K562 (cell line): Measurements from ENCODE around the gene GFRA4. TPM values are rescaled to one million over a fixed set of nuclear protein-coding genes. Genes with fewer than 3 reads are reported as not detected.

ENCODE experiments used
- ATAC-seq: fragments of 200-7000 bp; cut with Tn5 transposase; 3 replicates; pipeline ENCODE4 v1.9.1; 2020; ENCODE audit warnings: moderate library complexity
- BruUV-seq: library from RNA; stranded (reverse); fragments of 400-500 nt; replicated peaks from 2 replicates; lab custom pipeline; 2021; lab: Mats Ljungman, UMichigan
- CTCF ChIA-PET: fragments of 300-600 bp; formaldehyde crosslinking; extraction: SDS; loops from one replicate; lab custom pipeline; 2021; ENCODE audit warnings: low intra/inter-chr PET ratio; lab: Yijun Ruan, JAX
- POLR2A ChIA-PET: fragments of 300-600, 350-650 bp; sonication (Branson Sonifier 250); formaldehyde crosslinking; extraction: SDS; loops from one replicate; lab custom pipeline; 2021; ENCODE audit warnings: antibody characterized with exemption, inconsistent platforms; lab: Yijun Ruan, JAX
- DNase-seq, 4 experiments: peaks; one replicate each; pipeline versions ENCODE4 v3.0.0 to v3.0.0-alpha.2; 2011 to 2018; ENCODE audit warnings: low spot score in 3 of 4, mixed read lengths in 3 of 4; ENCODE audit errors: extremely low read depth in 1 of 4
- FAIRE-seq: peaks from 2 replicates; lab custom pipeline; 2011; peaks lifted over from hg19 to GRCh38; lab: Jason Lieb, UNC
- H2AFZ ChIP-seq: 2 replicates; pipeline ENCODE4 v1.6.0; 2011; ENCODE audit warnings: low read depth, low read length, control low read depth, inconsistent platforms
- H3K27ac ChIP-seq: fragments of 200-600 bp; 3 replicates; pipeline ENCODE4 v1.8.0; 2011; ENCODE audit warnings: low read depth, mild to moderate bottlenecking, control low read depth, inconsistent platforms, low read length, moderate library complexity, mixed read lengths; ENCODE audit errors: extremely low read depth
- H3K27me3 ChIP-seq, 2 experiments: fragments of 300-600 bp in 1 of 2; 2 replicates in 1 of 2; 3 replicates in 1 of 2; pipeline versions ENCODE4 v1.6.0 to v1.8.0; 2011; ENCODE audit warnings: inconsistent platforms in 2 of 2, low read length in 2 of 2, mild to moderate bottlenecking in 1 of 2, mixed read lengths in 1 of 2, moderate library complexity in 1 of 2; ENCODE audit not compliant: control insufficient read depth in 2 of 2, insufficient read depth in 2 of 2
- H3K36me3 ChIP-seq: fragments of 300-600 bp; 3 replicates; pipeline ENCODE4 v1.8.0; 2011; ENCODE audit warnings: mild to moderate bottlenecking, low read length, inconsistent platforms; ENCODE audit not compliant: control insufficient read depth, insufficient read depth
- H3K4me1 ChIP-seq, 2 experiments: fragments of 200-600 bp in 1 of 2; replicated peaks in 1 of 2; 2 replicates in 1 of 2; 3 replicates in 1 of 2; pipeline versions ENCODE4 v1.5.1 to v1.8.0; 2011; ENCODE audit warnings: inconsistent platforms in 2 of 2, low read length in 2 of 2, mild to moderate bottlenecking in 1 of 2, mixed read lengths in 1 of 2, moderate library complexity in 1 of 2; ENCODE audit not compliant: control insufficient read depth in 2 of 2, insufficient read depth in 2 of 2
- H3K4me2 ChIP-seq: 2 replicates; pipeline ENCODE4 v1.6.1; 2011; ENCODE audit warnings: low read length, control low read depth, inconsistent platforms, mixed read lengths; ENCODE audit not compliant: insufficient read depth
- H3K4me3 ChIP-seq: fragments of 200-600 bp; sonication (generic), shearing (Covaris generic); 2 replicates; pipeline ENCODE4 v1.5.1; 2016; ENCODE audit warnings: control low read depth, inconsistent platforms
- H3K79me2 ChIP-seq: fragments of 200-600 bp; 3 replicates; pipeline ENCODE4 v1.8.0; 2011; ENCODE audit warnings: low read length, inconsistent platforms; ENCODE audit not compliant: control insufficient read depth, insufficient read depth
- H3K9ac ChIP-seq, 2 experiments: 2 replicates each; pipeline versions ENCODE4 v1.6.0 to v1.6.1; 2011; ENCODE audit warnings: low read depth in 2 of 2, low read length in 2 of 2, control low read depth in 1 of 2, inconsistent platforms in 1 of 2, mild to moderate bottlenecking in 1 of 2, mixed read lengths in 1 of 2; ENCODE audit not compliant: insufficient read depth in 1 of 2
- H3K9me1 ChIP-seq: one replicate; pipeline ENCODE4 v1.6.0; 2011; ENCODE audit warnings: inconsistent platforms, mild to moderate bottlenecking, low read length, moderate library complexity; ENCODE audit not compliant: control insufficient read depth, insufficient read depth
- H3K9me3 ChIP-seq: replicated peaks from 2 replicates; pipeline ENCODE4 v1.5.1; 2011; ENCODE audit warnings: low read depth, low read length, inconsistent platforms; ENCODE audit not compliant: control insufficient read depth, insufficient read depth
- H4K20me1 ChIP-seq: replicated peaks from 2 replicates; pipeline ENCODE4 v1.6.1; 2011; ENCODE audit warnings: low read length, inconsistent platforms, mixed read lengths; ENCODE audit not compliant: control insufficient read depth, insufficient read depth
- CEBPZ ChIP-seq: fragments of 150-350 bp; IDR thresholded peaks from 2 replicates; pipeline ENCODE4 v1.6.1; 2014; ENCODE audit warnings: low read depth, mild to moderate bottlenecking, low read length, borderline replicate concordance
- CREB3 ChIP-seq: fragments of 450-650 bp; conservative IDR thresholded peaks from 2 replicates; pipeline ENCODE4 v1.6.1; 2016; ENCODE audit warnings: missing genetic modification characterization, low read depth, mild to moderate bottlenecking, missing compliant biosample characterization, moderate library complexity
- MBD1 ChIP-seq: fragments of 250-450 bp; sonication (Bioruptor Pico); IDR thresholded peaks from 2 replicates; pipeline ENCODE4 v1.8.0; 2022; ENCODE audit warnings: inconsistent platforms
- PATZ1 ChIP-seq: fragments of 250-450 bp; sonication (Bioruptor Pico); IDR thresholded peaks from 2 replicates; pipeline ENCODE4 v1.5.0; 2020; ENCODE audit warnings: mild to moderate bottlenecking, borderline replicate concordance
- RBBP5 ChIP-seq: fragments of 200-600 bp; sonication (generic); IDR thresholded peaks from 2 replicates; pipeline ENCODE4 v1.6.1; 2012; ENCODE audit warnings: borderline replicate concordance, mild to moderate bottlenecking, low read length, control low read depth, inconsistent platforms; ENCODE audit not compliant: insufficient read depth, poor library complexity, severe bottlenecking
- SLC30A9 ChIP-seq: fragments of 250-450 bp; sonication (Bioruptor Pico); IDR thresholded peaks from 2 replicates; pipeline ENCODE4 v1.8.0; 2022; ENCODE audit warnings: mild to moderate bottlenecking, moderate library complexity
- SRSF1 ChIP-seq: fragments of 200-400 bp; formaldehyde crosslinking; IDR thresholded peaks from 2 replicates; pipeline ENCODE4 v1.6.1; 2017; ENCODE audit warnings: mild to moderate bottlenecking, low read depth, low read length, moderate library complexity
- ZBTB7A ChIP-seq: IDR thresholded peaks from 2 replicates; pipeline ENCODE4 v1.6.1; 2011; ENCODE audit warnings: low read depth, mild to moderate bottlenecking, low read length, moderate library complexity, borderline replicate concordance; ENCODE audit not compliant: control insufficient read depth
- ZNF232 ChIP-seq: sonication (generic); formaldehyde crosslinking; IDR thresholded peaks from 2 replicates; pipeline ENCODE4 v1.8.0; 2022; ENCODE audit warnings: mild to moderate bottlenecking, missing genetic modification reagents
- ZNF280B ChIP-seq: fragments of 250-450 bp; sonication (Bioruptor Pico); IDR thresholded peaks from 2 replicates; pipeline ENCODE4 v1.5.1; 2021; ENCODE audit warnings: mild to moderate bottlenecking
- WGBS: fragments of 100-300 bp; shearing (Covaris generic); methylation state at CpG from one replicate; pipeline ENCODE4 v1.1.6; 2016; ENCODE audit warnings: low coverage, mixed read lengths; ENCODE audit not compliant: insufficient coverage; ENCODE audit errors: missing lambda C conversion rate; 5-methylcytosine and 5-hydroxymethylcytosine counted together
- in situ Hi-C: fragments of 300-500 bp; cut with MboI; formaldehyde crosslinking; loops from 4 replicates; pipeline ENCODE4 v1.15.0; 2018; ENCODE audit warnings: inconsistent platforms, mixed read lengths
- intact Hi-C: fragments of 100-400 bp; cut with micrococcal nuclease; formaldehyde crosslinking; loops from 2 replicates; pipeline ENCODE4 v1.14.2; 2022
- polyA plus RNA-seq, 8 experiments: library from polyadenylated mRNA; depleted of rRNA in 4 of 8; stranded (reverse) in 5 of 8; unstranded in 3 of 8; fragments of >200 nt; fragmentation: Nextera tagmentation in 2 of 8; fragmentation: Illumina TruSeq in 1 of 8; extraction: Ambion mirVana in 2 of 8; extraction: Trizol in 1 of 8; gene quantifications; 2 replicates each; pipeline versions ENCODE4 v1.2.1 to v1.2.3, GENCODE V29; 2011 to 2014; ENCODE audit warnings: inconsistent platforms in 1 of 8, missing spikeins in 1 of 8
- total RNA-seq, 7 experiments: library from RNA; depleted of rRNA in 6 of 7; stranded (reverse); fragments of >200 nt in 6 of 7; fragmentation: Illumina TruSeq in 2 of 7; extraction: Trizol in 2 of 7; gene quantifications; 2 replicates each; pipeline versions ENCODE4 v1.2.1 to v1.2.3, GENCODE V29; 2011 to 2021; ENCODE audit warnings: low replicate concordance in 1 of 7

The GFRA4 gene
- total and polyA plus RNA-seq, 9 of the 15 experiments (the other 6 are each of a cell fraction or from before 2014, with no cell fraction given), result not detected

- Histone ChIP-seq H3K27ac (no peak overlapping the region), H4K20me1 (no peaks in the 10 kb centered on the region), H2AFZ (no peak overlapping the region), H3K9me1 (no peaks in the 10 kb centered on the region), H3K36me3 (no peaks in the 10 kb centered on the region), H3K79me2 (no peaks in the 10 kb centered on the region), H3K9ac (no peak overlapping the region), H3K27me3 (peaks cover 0 to 43% of the 10 kb centered on the region in 2 experiments; a peak in 4 of 5 replicates), H3K4me1 (peaks cover 0 to 9% of the 10 kb centered on the region in 2 experiments; a peak in 4 of 5 replicates), H3K4me3 (no peak overlapping the region), H3K9me3 (no peaks in the 10 kb centered on the region), H3K4me2 (no peak overlapping the region)
- DNase-seq, result no peak
- CTCF ChIA-PET, result no interaction called here
- intact Hi-C loops, result no loop called here
- WGBS, result 27% methylated on average over 19 of the region's 60 CpGs
- POLR2A ChIA-PET, result no interaction called here
- ATAC-seq, result no peak
- no TSS peak for BruUV-seq
- in situ Hi-C loops, result no loop called here
- no peak for FAIRE-seq
- TF ChIP-seq RBBP5 (no peak), ZNF232 (CRISPR knock-in tag) (no peak), ZNF280B (CRISPR knock-in tag) (no peak), CREB3 (no peak), SLC30A9 (CRISPR knock-in tag) (no peak), CEBPZ (no peak), MBD1 (CRISPR knock-in tag) (no peak), ZBTB7A (no peak), SRSF1 (no peak), PATZ1 (CRISPR knock-in tag) (no peak)
Observed at GRCh38 chr20:3661060-3661813, 2.0 kb downstream of the GFRA4 start.
